Measurements from ENCODE around the gene SLC9A9. TPM values are rescaled to one million over a fixed set of nuclear protein-coding genes. Genes with fewer than 3 reads are reported as not detected.

Gene SLC9A9
- total and polyA plus RNA-seq, 10 of the 15 experiments (the other 5 are each of a cell fraction or from before 2014, with no cell fraction given), result 3.5 to 14.2 (median 9.3) TPM

GRCh38 chr3:143343031-143343430 lies 505.2 kb downstream of the SLC9A9 start (continued):
- no peak for TF ChIP-seq EGR1 (IDR thresholded peaks at IDR 0.05; ENCODE audit: borderline replicate concordance in 1 of 2, low read depth in 2 of 2, low read length in 2 of 2)
- TF ChIP-seq DPF2 (IDR thresholded peaks at IDR 0.05), result no peak

GRCh38 chr3:143339451-143339850 lies 508.8 kb downstream of the SLC9A9 start:
- no peak for FAIRE-seq
- no TSS peak for BruUV-seq (replicated peaks)
- Histone ChIP-seq H3K4me1 (ENCODE audit: control insufficient read depth, insufficient read depth, low read length) (no peaks in the 10 kb centered on the region), H4K20me1 (ENCODE audit: control insufficient read depth, insufficient read depth) (no peaks in the 10 kb centered on the region), H3K27me3 (replicated peaks in 1 of 2; ENCODE audit: control insufficient read depth in 2 of 2, insufficient read depth in 2 of 2, low read length in 1 of 2) (no peaks in the 10 kb centered on the region), H3K79me2 (ENCODE audit: control insufficient read depth, insufficient read depth, low read length) (no peaks in the 10 kb centered on the region), H3K9me3 (replicated peaks; ENCODE audit: control insufficient read depth, insufficient read depth, low read length) (no peaks in the 10 kb centered on the region), H3K9ac (ENCODE audit: control insufficient read depth, insufficient read depth, low read length) (no peak overlapping the region), H3K4me2 (ENCODE audit: control insufficient read depth, insufficient read depth) (no peak overlapping the region), H2AFZ (ENCODE audit: control insufficient read depth, low read depth, low read length) (no peak overlapping the region), H3K27ac (ENCODE audit: control insufficient read depth, insufficient read depth) (no peak overlapping the region), H3K4me3 (no peak overlapping the region), H3K36me3 (ENCODE audit: control insufficient read depth in 2 of 2, insufficient read depth in 2 of 2, low read length in 1 of 2) (no peaks in the 10 kb centered on the region)
- CTCF ChIA-PET, result interaction anchor here (1.4 kb wide), 1 partner anchor 10 kb away, joined by 3 read pairs; no protein-coding TSS in a partner anchor
- RAD21 ChIA-PET (ENCODE audit: unreplicated experiment), result no interaction called here
- 90% methylated on average over 2 of the region's 2 CpGs for WGBS (ENCODE audit: insufficient coverage, insufficient replicate concordance, low lambda C conversion rate, missing lambda C conversion rate)
- no peak for ATAC-seq
- TF ChIP-seq RUNX3 (IDR thresholded peaks at IDR 0.05; ENCODE audit: low read length) (no peak), SIX5 (IDR thresholded peaks at IDR 0.05; ENCODE audit: low read depth, low read length, severe bottlenecking) (no peak), POLR2AphosphoS5 (IDR thresholded peaks at IDR 0.05; ENCODE audit: low read length) (no peak), RB1 (IDR thresholded peaks at IDR 0.05; ENCODE audit: borderline replicate concordance) (no peak), TCF7 (IDR thresholded peaks at IDR 0.05; ENCODE audit: borderline replicate concordance) (no peak), NKRF (conservative IDR thresholded peaks at IDR 0.05) (no peak), SP1 (IDR thresholded peaks at IDR 0.05; ENCODE audit: low read depth, low read length) (no peak), BCLAF1 (IDR thresholded peaks at IDR 0.05) (no peak), RAD51 (IDR thresholded peaks at IDR 0.05) (no peak), BCL11A (IDR thresholded peaks at IDR 0.05; ENCODE audit: low read depth, low read length) (no peak), EZH2 (IDR thresholded peaks at IDR 0.05; ENCODE audit: borderline replicate concordance, control insufficient read depth, low read depth, low read length) (no peak), MEF2B (IDR thresholded peaks at IDR 0.05; ENCODE audit: partially characterized antibody, poor library complexity, severe bottlenecking) (no peak), KLF5 (IDR thresholded peaks at IDR 0.05; ENCODE audit: partially characterized antibody) (no peak)
- in situ Hi-C loops (cut with MboI), result no loop called here
- no peak for DNase-seq (ENCODE audit: low read depth, low spot score)
- SMC1A ChIA-PET (ENCODE audit: uncharacterized antibody, unreplicated experiment), result interaction anchor here (0.9 to 2.6 kb wide), 3 partner anchors 9 to 54 kb away, joined by 3 to 10 read pairs (median 8); no protein-coding TSS in a partner anchor
- intact Hi-C loops (cut with micrococcal nuclease; ENCODE audit: unreplicated experiment), result no loop called here
- POLR2A ChIA-PET, result no interaction called here
